Brain microvascular endothelial cell (primary cell): ENCODE results near the gene LAPTM5.

Experiments used
- DNase-seq: peaks from one replicate; pipeline ENCODE4 v3.0.0-alpha.2; 2020
- H3K27ac ChIP-seq: fragments of 250-450 bp; sonication (Bioruptor Pico); 2 replicates; pipeline ENCODE4 v1.5.1; 2020; ENCODE audit warnings: mild to moderate bottlenecking, moderate library complexity
- H3K27me3 ChIP-seq: fragments of 250-450 bp; sonication (Bioruptor Pico); replicated peaks from 2 replicates; pipeline ENCODE4 v1.5.1; 2020; ENCODE audit warnings: mild to moderate bottlenecking
- H3K36me3 ChIP-seq: fragments of 250-450 bp; sonication (Bioruptor Pico); replicated peaks from 2 replicates; pipeline ENCODE4 v1.5.1; 2020; ENCODE audit warnings: mild to moderate bottlenecking
- H3K4me3 ChIP-seq: 2 replicates; pipeline ENCODE4 v1.5.1; 2011; ENCODE audit warnings: low read depth, mild to moderate bottlenecking, control low read depth, low read length, moderate library complexity
- CTCF ChIP-seq: IDR thresholded peaks from 2 replicates; pipeline ENCODE4 v1.5.1; 2011; ENCODE audit warnings: low read depth, mild to moderate bottlenecking, moderate library complexity, low read length, control low read depth, inconsistent platforms; ENCODE audit errors: missing control alignments
- in situ Hi-C: cut with HindIII; loops from 2 replicates; pipeline ENCODE4 v1.10.0; 2017; ENCODE audit warnings: low sequenced_read_pairs, low pct_ligation_motif_present

LAPTM5 gene

GRCh38 chr1:30712583-30712982 lies 45.0 kb downstream of the LAPTM5 start:
- H3K27me3 ChIP-seq, result peaks cover 2% of the 10 kb centered on the region
- DNase-seq, result no peak
- no peak for TF ChIP-seq CTCF
- H3K4me3 ChIP-seq, result no peak overlapping the region
- H3K36me3 ChIP-seq, result no peaks in the 10 kb centered on the region
- no peak overlapping the region for H3K27ac ChIP-seq
- in situ Hi-C loops, result no loop called here

GRCh38 chr1:30710407-30710806 lies 47.2 kb downstream of the LAPTM5 start:
- H3K4me3 ChIP-seq, result no peak overlapping the region
- H3K27ac ChIP-seq, result no peak overlapping the region
- DNase-seq, result no peak
- in situ Hi-C loops, result no loop called here
- TF ChIP-seq CTCF, result no peak
- no peaks in the 10 kb centered on the region for H3K36me3 ChIP-seq
- H3K27me3 ChIP-seq, result peaks cover 4% of the 10 kb centered on the region

GRCh38 chr1:30708361-30708728 lies 49.2 kb downstream of the LAPTM5 start:
- H3K27ac ChIP-seq, result no peak overlapping the region
- peaks cover 4% of the 10 kb centered on the region for H3K27me3 ChIP-seq
- H3K4me3 ChIP-seq, result no peak overlapping the region
- no peak for TF ChIP-seq CTCF
- no peak for DNase-seq
- H3K36me3 ChIP-seq, result no peaks in the 10 kb centered on the region
- in situ Hi-C loops, result no loop called here

GRCh38 chr1:30707412-30708360 lies 49.9 kb downstream of the LAPTM5 start:
- in situ Hi-C loops, result no loop called here
- Histone ChIP-seq H3K27ac (no peak overlapping the region), H3K36me3 (no peaks in the 10 kb centered on the region), H3K4me3 (no peak overlapping the region), H3K27me3 (peaks cover 4% of the 10 kb centered on the region)
- TF ChIP-seq CTCF, result peak; percentile 90
- DNase-seq, result peak; percentile 37

- peak; percentile 60 for DNase-seq
- no peak for TF ChIP-seq CTCF
- H3K36me3 ChIP-seq, result no peaks in the 10 kb centered on the region
- no peak overlapping the region for H3K4me3 ChIP-seq
- peaks cover 2% of the 10 kb centered on the region for H3K27me3 ChIP-seq
- in situ Hi-C loops, result no loop called here
- no peak overlapping the region for H3K27ac ChIP-seq
These were observed 51.0 kb downstream of the LAPTM5 start for GRCh38 chr1:30706528-30706927.
